GM12801 (cell line): ENCODE data around the gene ATP6V1G3.

Source experiments
- TF ChIP-seq, protein P1 (sequence below): IDR thresholded peaks from one replicate; pipeline ENCODE4 v1.5.1; 2011; ENCODE audit warnings: control low read depth; ENCODE audit not compliant: insufficient read length; ENCODE audit errors: extremely low read depth

The ATP6V1G3 gene

DNA sequence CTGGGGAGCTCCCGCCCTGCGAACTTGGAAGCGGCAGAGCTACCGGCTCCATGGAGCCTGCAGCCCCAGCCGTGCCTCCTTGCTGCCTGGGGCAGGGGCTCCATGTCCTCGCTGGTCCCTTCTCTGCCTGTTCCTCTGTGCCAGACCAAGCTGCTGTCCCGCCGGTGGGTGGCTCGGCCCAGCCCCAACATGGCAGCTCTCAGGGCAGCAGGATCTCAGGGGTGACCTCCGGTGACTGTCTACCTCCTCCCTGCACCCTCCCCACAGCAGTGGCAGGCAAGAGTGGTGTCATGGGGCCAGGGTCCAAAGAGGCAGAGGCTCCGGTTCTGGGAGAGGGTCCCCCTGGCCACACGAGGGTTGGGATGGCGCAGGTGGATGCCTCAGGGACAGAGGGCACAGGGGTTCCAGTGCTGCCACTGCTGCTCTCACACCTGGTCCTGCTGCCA is 45.8 kb downstream of the ATP6V1G3 start:
- TF ChIP-seq, protein P1, sequence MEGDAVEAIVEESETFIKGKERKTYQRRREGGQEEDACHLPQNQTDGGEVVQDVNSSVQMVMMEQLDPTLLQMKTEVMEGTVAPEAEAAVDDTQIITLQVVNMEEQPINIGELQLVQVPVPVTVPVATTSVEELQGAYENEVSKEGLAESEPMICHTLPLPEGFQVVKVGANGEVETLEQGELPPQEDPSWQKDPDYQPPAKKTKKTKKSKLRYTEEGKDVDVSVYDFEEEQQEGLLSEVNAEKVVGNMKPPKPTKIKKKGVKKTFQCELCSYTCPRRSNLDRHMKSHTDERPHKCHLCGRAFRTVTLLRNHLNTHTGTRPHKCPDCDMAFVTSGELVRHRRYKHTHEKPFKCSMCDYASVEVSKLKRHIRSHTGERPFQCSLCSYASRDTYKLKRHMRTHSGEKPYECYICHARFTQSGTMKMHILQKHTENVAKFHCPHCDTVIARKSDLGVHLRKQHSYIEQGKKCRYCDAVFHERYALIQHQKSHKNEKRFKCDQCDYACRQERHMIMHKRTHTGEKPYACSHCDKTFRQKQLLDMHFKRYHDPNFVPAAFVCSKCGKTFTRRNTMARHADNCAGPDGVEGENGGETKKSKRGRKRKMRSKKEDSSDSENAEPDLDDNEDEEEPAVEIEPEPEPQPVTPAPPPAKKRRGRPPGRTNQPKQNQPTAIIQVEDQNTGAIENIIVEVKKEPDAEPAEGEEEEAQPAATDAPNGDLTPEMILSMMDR = no peak

- TF ChIP-seq, protein P1 = no peak
These were observed 46.3 kb downstream of the ATP6V1G3 start for GRCh38 chr1:198494139-198494538.

GRCh38 chr1:198493329-198493728 is 47.2 kb downstream of the ATP6V1G3 start:
- TF ChIP-seq, protein P1 = no peak

DNA sequence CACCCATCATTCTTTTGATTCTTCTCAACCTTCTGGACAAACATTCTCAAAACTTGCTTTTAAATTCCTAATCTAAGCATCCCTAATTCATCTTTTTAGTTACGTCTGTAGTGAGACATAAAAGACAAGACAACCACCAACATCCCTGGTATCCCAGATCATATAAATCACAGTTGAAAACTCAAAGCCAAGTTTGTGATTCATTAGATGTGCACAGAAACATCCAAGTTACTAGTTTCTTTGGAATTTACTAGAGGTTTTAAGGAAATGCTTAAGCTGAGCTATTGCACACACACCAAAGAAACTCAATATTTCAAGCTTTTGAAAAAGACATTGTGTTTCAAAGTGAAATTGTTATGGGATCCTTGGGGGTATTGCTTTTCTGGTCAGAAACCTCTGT is 47.6 kb downstream of the ATP6V1G3 start:
- TF ChIP-seq, protein P1 = no peak

- TF ChIP-seq, protein P1 = no peak
These were observed 48.9 kb downstream of the ATP6V1G3 start for GRCh38 chr1:198491596-198491995.

- TF ChIP-seq, protein P1 = no peak
These were observed 49.5 kb downstream of the ATP6V1G3 start for GRCh38 chr1:198491028-198491427.

GRCh38 chr1:198490224-198490623 is 50.3 kb downstream of the ATP6V1G3 start:
- TF ChIP-seq, protein P1 = no peak

DNA sequence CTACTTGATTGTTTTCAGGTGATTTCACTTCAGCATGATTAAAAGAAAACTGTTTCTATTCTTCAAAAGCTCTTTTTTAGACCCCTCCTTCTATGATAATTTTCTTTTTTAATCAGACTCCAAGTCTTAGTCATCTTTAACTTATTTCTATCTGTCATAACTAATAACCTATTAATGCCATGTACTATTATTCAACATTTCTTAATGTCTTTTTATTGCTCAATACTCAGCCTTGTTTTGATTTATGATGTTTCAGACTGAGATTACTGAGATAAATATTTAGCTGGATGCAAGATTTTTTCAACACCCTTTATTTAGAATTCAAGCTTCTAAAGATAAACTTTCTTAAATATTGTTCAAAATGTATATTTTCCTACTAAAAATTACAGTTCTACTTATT is 53.6 kb downstream of the ATP6V1G3 start:
- TF ChIP-seq, protein P1 = no peak
